HG03460 (cell line): ENCODE results near the gene EFS.

Experiments
- ATAC-seq: cut with Tn5 transposase; IDR thresholded peaks from one replicate; pipeline ENCODE4 v1.9.1; 2021; ENCODE audit not compliant: unreplicated experiment

EFS gene, protein sequence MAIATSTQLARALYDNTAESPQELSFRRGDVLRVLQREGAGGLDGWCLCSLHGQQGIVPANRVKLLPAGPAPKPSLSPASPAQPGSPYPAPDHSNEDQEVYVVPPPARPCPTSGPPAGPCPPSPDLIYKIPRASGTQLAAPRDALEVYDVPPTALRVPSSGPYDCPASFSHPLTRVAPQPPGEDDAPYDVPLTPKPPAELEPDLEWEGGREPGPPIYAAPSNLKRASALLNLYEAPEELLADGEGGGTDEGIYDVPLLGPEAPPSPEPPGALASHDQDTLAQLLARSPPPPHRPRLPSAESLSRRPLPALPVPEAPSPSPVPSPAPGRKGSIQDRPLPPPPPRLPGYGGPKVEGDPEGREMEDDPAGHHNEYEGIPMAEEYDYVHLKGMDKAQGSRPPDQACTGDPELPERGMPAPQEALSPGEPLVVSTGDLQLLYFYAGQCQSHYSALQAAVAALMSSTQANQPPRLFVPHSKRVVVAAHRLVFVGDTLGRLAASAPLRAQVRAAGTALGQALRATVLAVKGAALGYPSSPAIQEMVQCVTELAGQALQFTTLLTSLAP

DNA sequence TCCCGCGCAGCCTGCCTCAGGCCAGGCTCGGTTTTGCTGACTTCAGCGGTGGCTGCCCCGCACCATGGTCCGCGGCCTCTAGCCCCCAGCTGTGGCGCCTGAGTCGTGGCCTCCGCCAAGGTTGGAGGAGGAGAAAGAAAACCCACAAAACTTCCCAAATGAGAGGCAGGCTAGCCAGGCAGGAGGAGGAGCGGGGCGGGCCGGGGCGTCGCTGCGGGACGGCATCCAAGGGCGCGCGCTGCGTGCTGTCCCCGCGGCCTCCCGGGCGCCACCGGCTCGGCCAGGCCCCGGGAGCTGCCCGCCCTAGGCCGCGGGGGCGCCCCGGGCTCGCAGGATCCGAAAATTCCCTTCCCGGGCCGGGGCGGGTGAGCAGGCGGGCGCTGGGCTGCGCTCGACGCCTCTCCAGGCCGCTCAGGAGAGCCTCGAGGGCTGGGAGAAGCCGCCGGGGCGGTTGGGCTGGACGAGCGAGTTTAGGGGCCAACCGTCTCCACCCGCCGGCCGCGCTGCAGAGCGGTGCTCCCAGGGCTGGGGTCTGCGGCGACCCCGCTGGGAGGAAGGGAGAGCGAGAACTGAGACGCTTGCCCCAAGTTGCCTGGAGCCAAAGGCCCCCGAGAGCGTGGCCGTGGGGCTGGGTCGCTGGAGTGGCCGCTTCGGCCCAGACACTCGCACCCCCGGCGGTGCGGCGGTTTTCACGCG, at the start of gene EFS:
Gene EFS (minus strand): TSS at position 137 of the 696 bp plus-strand sequence. CDS start 147 bp downstream, outside the sequence.
- no peak for ATAC-seq

DNA sequence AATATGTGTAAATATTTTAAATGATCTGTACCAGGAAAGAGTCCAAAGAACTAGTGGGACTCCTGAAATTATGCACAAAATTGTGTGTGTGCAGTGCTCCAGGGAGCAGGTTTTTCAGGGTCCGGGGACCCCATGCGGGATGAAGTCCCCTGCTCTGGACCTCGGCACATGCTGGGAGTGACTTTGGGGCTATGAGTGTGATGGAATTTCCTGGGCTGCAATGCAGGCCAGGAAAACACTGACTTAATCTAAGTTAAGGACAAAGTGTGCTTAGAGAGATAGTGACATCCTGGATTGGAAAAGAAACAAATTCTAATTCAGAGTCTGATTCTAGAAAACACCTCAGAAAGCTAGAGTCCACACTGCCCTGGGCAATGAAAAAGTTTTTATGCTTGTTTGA, 49.3 kb upstream of the EFS start:
- ATAC-seq, result no peak

DNA sequence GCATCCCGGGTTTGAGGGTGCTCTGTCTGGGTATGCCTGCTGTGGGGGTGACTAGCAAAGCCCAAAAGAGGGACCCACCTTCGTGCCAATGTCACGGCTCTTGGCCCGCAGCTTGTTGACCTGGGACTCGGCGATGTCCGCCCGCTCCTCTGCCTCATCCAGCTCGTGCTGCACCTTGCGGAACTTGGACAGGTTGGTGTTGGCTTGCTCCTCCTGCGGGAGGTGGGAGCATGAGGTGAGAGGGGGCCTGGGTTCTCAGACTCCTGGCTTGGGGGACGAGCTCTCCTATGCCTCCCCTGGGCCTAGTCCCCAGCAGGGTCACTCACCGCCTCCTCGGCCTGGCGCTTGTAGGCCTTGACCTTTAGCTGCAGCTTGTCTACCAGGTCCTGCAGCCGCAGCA, 48.7 kb upstream of the EFS start:
- ATAC-seq, result no peak

DNA sequence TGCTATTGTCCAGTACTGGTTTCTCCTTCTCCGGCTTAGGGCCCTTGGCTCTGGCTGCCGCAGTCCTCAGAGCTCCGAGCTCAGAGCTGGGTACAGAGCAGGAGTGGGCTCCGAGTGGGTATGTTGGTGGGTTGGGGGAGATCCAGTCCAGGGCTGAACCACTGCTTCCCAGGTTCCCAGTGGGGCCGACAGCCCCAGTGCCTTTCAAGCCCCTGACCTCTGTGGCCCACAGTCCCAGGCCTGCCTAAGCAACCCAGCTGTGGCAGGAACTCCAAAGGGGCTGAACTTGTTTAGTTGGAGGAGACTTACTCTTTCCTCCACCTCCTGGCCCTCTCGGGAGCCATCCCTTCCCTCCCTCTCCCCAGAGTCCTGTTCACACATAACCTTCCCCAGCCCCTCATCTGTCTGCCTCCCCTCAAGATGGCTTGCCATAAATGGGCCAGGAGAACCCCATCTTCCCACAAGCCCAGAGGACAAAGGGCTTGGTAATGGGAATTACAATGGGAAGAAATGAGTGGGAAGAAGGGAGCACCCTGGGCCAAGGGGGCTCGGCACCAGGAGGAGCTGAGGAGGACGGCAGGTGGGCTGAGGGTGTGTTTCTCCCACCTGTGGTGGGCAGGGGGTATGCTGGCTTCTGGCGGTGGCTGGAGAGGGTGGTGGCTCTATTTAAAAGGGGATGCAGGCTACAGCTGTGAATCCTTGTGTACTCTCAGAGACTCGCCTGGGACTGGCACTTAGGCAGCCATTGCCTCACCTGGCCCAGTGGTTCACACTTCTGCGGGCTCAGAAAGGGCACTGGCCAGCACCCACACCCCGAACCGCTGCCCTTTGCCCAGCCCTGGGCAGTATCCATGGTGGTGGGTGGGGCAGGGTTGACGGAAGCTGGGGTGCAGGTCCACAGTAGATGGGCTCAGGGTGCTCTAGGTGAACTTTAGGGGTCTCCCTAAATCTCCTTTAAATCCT, 46.9 kb upstream of the EFS start:
- ATAC-seq, result no peak

DNA sequence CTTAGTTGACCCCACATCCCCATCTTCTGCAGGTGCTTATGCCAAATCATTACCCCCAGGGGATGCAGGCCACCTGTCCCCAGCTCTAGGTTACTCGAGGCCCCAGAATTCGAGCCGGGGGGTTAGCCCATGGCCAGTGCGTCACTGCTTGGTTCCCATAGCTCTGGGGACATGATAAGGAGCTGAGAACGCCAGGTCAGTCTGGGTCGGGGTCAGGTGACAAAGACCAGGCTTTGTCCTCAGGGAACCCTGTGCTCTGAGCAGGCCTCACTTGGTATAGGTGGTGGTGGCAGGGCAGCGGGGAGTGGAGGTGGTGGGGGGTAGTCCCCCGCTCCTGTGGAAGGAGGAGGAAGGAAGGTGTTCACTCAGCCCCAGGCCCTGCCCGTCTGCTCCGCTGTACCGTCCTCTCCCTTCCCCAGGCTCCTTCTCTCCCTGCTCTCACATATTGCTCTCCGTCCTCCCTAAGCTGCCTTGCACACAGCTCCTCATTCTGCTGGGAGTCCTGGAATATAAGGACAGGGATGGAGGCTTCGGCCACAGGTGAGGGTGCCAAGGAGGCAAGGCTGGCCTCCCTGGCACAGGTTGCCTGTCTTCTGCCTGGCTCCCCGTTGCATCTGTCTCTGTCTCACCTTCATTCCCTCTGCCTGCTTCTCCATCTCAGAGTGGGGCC, 45.1 kb upstream of the EFS start:
- no peak for ATAC-seq

DNA sequence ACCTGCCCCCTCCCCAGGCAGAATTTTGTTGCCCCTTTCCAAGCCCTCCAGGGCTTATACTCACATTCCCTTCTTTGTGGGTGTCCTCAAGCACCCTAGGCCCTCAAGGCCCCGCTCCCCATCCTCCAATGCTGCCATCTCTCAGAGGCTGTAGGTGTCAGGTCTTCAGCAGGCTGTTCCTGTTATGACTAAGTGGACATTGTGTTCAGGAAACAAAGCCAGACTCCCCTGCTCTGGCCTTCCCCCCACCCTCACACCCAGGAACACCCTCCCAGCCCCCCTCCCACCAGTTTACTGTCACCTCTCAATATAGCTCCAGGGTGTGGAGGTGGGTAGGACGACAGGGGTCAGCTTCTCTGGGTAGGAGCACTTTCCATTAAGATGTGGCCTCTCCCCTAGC, 44.5 kb upstream of the EFS start:
- no peak for ATAC-seq

DNA sequence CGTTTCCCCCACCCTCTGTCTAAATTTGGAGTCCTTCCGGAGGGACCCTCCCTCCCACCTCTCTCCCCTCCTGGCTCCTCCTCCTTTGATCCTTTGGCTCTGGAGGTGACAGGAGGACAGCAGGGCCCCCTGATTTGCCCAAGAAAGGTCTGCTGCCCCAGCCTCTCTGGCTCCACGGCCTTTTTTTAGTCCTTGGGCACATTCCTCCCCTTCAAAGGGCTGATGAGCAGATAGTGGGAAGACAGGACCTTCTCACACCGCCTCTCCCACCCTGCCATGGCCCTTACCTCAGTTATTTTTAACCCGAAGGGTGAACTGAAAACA, 43.3 kb upstream of the EFS start:
- ATAC-seq, result no peak

DNA sequence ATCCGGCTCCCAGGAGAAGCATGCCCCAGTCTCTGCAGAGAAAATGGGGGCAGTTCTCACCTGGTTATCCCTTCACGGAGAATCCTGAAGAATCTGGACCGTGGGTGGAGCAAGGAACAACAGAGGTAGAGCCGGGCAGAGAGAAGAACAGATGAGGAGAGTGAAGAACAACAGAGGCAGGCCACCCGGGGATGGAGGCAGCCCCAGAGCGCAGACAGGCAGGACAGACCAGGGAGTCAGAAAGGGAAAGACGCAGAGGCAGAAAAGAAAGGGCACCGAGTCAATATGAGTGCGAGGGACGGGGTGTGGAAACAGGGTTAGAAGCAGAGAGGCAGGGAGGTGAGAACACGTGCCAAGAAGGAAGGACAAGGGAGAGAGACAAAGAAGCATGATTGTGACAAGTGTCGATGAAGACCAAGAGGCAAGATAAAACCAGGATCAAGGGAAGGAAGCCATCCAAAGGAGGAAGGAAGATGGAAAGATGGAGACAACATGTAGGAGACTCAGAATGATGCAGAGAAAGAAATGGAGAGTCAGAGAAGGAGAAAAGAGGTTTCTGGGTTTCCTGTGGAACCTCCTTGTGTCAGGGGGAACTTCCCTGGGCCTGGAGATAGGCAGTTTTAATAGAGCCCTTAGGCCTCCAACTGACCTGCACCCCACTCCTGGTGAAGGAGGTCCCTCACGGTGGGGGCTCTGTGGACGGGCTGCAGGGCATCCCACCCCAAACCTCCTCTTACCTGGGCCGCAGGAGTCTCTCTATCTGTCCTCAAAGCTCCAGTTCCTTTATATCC, 42.7 kb upstream of the EFS start, which contains the start of gene MYH6:
Gene MYH6 (minus strand): TSS at position 758 of the 791 bp plus-strand sequence. CDS start 1,050 bp downstream, outside the sequence.
- no peak for ATAC-seq

DNA sequence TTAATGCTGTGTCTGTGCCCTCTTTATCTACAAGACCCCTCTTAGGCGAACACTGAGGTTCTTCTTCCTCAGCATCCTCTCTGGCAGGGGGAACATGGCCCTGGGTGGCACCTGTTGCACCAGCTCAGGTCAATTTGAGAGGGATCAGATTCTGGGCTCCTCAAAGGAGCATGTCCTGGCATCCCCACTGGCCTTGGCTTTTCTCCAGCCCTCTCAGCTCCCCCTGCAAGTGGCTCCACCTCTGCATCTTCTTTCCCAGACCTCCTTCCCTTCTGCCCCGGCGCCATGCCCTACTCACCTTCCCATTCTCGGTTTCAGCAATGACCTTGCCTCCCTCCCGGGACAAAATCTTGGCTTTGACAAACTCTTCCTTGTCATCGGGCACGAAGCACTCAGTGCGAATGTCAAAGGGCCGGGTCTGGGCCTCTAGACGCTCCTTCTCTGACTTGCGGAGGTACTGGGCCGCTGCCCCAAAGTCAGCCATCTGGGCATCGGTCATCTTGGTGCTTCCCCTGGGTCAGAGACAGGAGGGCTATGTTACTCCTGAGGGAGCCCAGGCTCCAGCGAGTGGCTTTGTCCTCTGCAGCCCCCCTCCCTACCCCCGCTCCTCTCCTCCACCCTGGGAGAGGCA, 41.9 kb upstream of the EFS start:
- ATAC-seq, result no peak

DNA sequence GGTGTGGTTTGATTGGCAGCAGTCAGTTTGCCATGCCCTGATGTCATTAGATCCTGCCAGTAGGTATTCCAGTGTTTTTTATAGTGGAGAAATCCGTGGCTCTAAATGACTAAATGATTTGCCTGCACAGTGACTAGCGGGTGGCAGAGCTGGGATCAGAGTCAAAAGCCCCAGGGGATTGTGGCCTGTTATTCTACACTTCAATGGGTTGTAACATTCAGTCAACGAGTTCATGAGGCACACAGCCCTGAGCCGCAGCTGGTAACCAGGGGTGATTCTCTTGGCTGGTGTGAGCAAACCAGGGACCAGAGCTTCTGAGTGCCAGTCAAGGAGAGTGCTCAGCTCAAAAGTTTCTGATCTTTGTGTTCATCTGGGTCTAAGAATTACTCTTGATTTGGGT, 41.3 kb upstream of the EFS start:
- ATAC-seq, result peak; percentile 65

DNA sequence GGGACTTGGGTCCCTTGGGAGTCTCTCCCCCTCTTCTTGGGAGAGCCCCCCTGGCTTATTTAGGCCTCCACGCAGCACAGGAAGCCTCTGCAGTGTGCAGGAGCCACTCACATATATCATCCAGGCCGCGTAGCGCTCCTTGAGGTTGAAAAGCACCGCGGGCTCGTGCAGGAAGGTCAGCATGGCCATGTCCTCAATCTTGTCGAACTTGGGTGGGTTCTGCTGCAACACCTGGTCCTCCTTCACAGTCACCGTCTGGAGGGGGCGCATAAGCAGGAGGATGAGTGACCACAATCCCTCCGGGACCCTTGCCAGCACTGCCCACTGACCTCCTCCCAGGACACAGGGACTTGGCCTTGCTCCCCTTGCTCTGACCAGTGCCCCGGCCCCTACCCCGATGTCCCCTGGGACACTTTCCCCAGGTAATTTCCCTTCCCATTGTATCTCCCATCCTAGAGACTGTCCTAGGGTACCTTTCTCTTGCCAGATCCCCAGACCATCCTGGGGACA, 40.6 kb upstream of the EFS start:
- no peak for ATAC-seq

DNA sequence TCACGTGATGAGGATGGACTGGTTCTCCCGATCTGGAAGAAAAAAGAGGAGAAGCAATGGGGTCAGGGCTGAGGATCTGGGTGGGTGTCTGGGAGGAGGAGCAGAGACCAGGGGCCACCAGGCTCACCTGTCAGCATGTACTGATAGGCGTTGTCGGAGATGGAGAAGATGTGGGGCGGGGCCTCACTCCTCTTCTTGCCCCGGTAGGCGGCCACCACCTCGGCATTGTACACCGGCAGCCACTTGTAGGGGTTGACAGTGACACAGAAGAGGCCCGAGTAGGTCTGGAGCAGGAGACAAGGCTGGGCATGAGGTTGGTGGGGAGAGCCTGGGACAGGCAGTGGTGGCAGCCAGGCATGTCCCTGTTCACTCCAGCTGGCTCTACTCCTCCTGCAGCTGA, 40.1 kb upstream of the EFS start:
- no peak for ATAC-seq

DNA sequence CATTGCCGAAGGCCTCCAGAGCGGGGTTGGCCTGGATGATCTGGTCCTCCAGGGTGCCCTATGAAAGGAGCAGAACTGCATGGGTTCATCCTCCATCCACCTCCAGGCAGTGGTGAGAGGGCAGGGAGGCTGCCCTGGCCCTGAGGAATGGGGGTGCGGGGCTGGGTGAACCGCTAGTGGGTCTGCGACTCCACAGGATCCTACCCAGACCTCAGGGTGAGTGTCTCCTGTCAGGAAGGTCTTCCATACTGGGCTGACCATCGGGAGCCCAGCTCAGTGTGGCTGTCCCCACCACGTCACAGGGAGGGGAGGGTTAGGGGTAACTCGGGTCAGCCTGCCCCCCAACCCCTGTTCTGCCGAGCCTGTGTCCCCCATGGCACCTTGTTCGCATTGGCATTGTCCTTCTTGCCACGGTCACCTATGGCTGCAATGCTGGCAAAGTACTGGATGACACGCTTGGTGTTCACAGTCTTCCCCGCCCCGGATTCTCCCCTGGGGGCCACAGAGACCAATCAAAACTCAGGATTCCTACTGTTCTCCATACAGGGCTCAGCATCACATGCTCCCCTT, 39.4 kb upstream of the EFS start:
- ATAC-seq, result no peak

DNA sequence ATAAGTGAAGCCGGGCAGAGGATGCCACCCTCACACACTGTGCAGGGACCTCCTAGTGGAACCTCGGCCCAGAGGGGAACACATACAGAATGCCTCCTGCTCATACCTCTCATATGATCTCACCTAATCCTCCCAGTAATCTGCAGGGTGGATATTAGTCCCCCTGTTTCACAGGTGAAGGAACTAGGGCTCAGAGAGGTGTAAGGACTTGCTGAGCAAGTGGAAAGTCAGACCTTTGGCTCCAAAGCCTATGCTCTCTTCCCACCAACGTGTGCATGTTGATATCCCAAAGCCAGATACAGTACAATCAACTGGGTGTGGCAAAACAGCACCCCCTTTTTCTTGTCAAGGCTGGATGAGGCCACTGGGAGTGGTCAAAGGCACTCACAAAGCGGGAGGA, 38.9 kb upstream of the EFS start:
- no peak for ATAC-seq

DNA sequence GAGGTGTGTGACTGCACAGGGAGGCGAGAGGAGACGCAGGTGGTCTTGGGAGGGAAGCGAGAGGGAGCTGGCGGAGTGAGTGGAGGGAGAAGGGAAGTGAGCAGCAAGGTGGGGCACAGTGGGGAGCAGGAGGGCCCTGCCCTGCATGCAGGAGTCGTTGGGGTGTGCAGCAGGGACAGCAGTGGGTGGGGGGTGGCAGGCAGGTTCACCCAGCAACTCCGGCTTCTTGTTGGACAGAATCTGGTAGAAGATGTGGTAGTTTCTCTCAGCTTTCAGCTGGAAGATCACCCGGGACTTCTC, 38.1 kb upstream of the EFS start:
- no peak for ATAC-seq

DNA sequence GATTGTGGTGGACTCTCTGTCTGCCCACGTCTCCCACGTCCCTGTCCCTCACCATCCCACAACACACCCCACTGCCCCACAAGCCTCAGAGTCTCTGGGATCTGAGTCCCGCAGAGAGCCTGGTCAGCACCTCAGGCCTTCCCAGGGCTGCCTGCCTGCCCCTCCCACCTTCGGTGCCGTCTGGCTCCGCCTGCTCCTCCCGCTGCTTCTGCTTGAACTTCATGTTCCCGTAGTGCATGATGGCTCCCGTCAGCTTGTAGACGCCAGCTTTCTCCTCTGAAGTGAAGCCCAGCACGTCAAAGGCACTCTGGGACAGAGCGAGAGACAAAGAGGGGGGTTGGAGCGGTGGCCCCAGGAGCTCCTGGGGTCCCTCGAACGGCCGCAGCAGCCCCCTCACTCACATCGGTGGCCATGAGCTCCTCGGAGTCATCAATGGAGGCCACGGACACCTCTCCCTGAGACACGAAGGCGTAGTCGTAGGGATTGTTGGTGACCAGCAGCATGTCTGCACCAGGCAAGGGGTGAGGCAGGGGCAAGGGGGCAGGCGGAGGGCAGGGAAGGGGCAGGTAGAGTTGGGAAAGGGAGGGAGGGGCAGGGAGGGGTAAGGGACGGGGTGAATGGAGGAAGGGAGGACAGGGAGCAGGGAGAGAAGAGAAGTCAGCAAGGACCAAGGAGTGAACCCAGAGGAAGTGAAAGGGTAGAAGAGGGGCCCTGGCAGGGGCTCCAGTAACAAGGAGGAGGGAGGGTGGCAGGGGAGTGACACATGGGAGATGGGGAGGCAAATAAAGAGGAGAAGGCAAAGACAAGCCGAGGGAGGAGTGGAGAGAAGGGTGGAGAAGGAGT, 37.5 kb upstream of the EFS start:
- no peak for ATAC-seq

DNA sequence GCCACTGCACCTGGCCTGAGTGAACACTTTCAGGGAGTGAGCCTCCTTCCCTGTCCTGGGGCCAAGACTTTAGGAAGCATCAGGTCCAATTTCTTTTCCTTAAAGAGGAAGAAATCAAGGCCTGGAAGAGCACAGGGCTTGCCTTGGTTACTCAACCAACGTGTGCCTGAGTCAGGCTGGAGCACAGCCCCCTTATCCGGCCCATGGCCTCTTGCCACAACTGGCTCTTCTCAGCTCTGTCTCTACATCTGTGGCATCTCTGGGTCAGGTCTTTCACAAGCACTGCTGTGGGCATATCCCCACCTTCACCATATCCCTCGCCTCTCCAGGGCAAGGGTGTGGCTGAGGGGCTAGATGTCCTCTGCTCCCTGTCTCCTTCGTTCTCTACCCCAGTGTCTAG, 36.3 kb upstream of the EFS start:
- ATAC-seq, result no peak
